Posterior cingulate gyrus (tissue), 11 donors: Measurements from ENCODE around the gene GJC1.
"Not testable (repeated sequence)": the region's sequence is repeated elsewhere in the genome, so short reads cannot be mapped to it uniquely, and the experiment has no call there.

Experiments used
- DNase-seq, 10 donors: peaks; one replicate each; pipeline versions ENCODE4 v3.0.0 to v3.0.0-alpha.2; 2020 to 2021; ENCODE audit warnings: mixed read lengths in 3 of 10
- intact Hi-C: fragments of 100-400 bp; cut with DNase I; formaldehyde crosslinking; loops from one replicate; pipeline ENCODE4 v1.15.1; 2023

The GJC1 gene

GRCh38 chr17:44766409-44767038, 63.6 kb downstream of the GJC1 start:
- intact Hi-C loops = no loop called here
- peak in 2 of 10 donors; percentile 49 to 91 for DNase-seq

DNA sequence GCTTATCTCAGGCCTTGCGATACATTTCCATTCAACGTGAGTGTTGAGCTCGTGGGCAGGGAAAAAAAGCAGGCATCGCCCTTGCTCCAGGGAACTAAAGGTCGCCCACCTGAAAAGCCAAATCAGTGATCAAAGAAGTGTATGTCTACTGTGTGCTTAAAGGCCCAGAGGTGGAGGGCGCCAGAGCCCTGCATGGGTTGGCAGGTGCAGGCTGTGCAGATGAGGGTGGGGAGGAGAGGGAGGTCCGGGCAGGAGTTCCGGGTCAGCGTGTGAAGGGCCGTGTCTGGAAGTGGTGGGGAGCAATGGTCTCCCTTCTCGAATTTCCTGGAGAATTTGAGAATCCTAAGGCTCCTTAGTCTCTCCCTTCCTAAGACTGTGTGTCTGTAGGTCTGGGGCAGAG, 64.1 kb downstream of the GJC1 start:
- intact Hi-C loops = no loop called here
- DNase-seq = no peak

DNA sequence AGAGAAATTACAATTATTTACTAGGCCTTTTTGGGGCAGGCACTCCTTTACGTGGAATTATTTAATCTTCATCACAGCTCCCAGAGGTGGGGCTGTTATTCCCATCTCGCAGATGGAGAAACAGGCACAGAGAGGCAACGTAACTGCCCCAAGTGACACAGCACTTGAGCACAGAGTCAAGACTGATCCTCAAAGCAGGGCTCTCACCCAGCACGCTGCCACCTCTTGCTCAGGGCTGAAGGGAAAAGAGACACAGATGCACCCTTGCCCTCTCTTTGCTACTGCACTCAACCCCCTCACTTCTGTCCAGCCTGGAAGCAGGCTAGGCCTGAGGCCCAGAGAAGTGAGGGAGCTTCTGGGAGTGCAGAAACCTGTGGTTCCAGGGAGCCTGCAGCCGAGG, 66.9 kb downstream of the GJC1 start:
- intact Hi-C loops = no loop called here
- peak in 1 of 10 donors; percentile 47 for DNase-seq

DNA sequence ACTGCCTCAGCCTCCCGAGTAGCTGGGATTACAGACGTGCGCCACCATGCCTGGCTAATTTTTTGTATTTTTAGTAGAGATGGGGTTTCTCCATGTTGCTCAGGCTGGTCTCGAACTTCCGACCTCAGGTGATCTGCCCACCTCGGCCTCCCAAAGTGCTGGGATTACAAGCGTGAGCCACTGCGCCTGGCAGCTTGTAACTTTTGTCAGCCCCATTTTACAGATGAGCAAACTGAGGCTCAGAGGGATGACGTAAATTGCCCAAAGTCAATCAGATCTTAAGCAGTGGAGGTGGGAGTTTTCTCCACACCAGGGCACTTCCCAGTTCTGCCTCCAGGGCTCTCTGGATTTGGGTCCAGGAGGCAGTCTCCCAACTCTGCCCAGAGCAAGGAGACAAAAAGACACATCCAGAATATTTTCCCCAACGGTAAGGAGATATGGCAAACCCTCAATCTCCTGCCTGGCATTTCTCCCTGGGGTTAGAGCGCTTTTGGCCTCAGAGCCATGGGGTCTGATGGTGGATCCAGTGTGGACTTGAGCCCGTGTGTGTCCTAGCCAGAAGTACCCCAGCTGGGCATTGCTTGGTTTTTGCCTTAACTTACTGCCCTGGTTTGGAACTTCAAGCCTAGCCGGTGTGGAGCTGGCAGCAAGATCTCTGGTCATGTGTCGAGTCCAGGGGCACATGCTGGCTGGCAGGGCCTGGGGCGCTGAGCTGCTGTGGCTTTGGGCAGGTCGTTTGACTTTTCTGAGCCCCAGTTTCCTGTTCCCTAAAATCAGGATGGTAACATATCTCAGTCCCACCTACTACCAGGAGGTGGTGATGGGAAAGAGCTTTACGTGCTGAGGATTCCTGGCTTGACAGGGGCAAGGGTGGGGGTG, 67.9 kb downstream of the GJC1 start:
- peak in 1 of 10 donors; percentile 64 for DNase-seq
- intact Hi-C loops = no loop called here

- DNase-seq = peak in 1 of 10 donors; percentile 78
- intact Hi-C loops = no loop called here
Observed at GRCh38 chr17:44760474-44761308, 69.4 kb downstream of the GJC1 start.

- no peak for DNase-seq
- intact Hi-C loops = no loop called here
Observed at GRCh38 chr17:44759916-44760243, 70.2 kb downstream of the GJC1 start.

DNA sequence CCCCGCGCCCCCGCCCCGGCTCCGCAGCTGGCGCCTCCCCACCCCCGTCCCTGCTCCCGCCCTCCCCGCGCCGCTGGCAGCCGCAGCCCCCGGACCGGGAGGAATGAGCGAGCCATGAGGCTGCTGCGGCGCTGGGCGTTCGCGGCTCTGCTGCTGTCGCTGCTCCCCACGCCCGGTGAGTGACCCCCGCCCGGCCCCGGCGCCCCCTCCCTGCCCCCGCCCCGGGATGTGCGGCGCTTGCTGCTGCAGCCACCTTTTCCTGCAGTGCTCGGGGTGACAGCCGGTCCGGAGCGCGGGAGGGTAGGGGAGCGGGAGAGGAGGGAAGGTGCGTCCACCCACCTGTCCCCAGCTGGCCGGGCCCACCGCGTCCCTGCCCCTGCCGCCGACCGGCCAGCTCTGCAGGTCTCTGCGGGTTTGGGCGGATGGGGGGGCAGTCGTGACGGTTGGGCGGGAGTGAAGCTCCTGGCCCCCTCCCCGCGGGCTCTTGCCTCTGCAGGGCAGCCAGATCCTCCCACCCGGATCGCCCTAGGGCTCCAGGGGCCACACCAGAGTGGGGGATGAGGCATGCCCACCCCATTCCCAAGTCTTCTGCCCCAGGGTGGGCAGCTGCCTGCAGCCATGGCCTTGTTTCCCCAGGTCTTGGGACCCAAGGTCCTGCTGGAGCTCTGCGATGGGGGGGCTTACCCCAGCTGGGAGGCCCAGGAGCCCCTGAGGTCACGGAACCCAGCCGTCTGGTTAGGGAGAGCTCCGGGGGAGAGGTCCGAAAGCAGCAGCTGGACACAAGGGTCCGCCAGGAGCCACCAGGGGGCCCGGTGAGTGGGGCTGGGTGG, 70.8 kb downstream of the GJC1 start:
- peak in 1 of 10 donors; percentile 87 for DNase-seq
- intact Hi-C loops = no loop called here

DNA sequence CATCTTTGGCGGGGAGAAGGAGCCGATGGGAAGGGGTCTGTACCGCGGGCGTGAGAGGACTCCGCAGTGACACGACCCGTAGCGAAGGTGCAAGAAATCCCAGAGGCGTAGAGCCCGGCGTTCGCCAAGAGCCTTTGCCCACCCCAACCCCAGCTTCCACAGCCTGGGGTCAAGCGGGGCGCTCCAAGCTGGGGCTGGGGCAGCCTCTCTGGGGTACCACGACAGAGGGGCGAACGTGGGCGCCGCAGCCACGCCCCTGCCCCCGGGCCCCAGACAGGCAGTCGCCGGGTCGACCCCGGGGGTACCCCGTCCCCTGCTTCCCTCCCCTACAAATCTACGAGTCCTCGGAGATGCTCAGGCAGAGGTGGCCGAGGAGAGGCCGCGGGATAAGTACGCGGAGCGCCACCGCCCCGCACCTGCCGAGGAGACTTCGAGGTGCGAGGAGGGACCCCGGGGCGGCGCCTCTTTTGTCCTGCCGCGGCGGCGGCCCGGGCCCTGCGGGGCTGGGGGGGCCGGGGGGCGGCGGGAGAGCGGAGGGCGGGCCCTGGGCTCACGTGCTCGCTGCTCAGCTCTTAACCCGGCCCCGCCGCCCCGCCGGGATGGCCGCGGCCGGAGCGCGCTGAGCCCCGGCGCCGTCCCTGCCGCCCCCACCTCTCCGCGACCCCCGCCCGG, 71.5 kb downstream of the GJC1 start, which contains the start of gene ADAM11:
Gene ADAM11 (plus strand): TSS at position 575 of the 672 bp plus-strand sequence. CDS start 212 bp downstream, outside the sequence.
- intact Hi-C loops = no loop called here
- peak in 1 of 10 donors; percentile 83 for DNase-seq

DNA sequence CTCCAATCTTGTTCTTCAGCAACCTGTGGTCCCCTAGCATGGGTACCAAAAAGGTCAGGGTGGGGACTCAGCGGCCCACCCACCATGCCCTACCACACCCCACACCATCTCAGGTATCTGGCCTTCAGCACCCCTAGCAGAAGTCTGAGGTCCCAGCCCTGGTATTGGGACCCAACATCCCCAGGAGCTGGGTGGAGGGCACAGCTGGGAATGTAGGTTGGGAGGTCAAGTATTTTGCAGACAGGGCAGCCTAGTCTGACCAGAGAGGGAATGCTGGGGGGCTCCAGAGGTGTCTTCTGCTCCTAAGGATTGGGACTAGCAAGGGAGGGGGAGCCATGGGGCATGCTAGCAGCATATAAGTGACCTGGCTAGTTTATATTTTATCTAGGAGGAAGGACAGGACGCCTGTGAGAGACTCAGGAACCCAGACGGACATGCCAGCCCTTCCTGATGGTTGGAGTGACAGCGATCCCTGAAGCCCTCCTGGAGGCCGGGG, 72.1 kb downstream of the GJC1 start:
- intact Hi-C loops = no loop called here
- DNase-seq = peak in 1 of 10 donors; percentile 60

DNA sequence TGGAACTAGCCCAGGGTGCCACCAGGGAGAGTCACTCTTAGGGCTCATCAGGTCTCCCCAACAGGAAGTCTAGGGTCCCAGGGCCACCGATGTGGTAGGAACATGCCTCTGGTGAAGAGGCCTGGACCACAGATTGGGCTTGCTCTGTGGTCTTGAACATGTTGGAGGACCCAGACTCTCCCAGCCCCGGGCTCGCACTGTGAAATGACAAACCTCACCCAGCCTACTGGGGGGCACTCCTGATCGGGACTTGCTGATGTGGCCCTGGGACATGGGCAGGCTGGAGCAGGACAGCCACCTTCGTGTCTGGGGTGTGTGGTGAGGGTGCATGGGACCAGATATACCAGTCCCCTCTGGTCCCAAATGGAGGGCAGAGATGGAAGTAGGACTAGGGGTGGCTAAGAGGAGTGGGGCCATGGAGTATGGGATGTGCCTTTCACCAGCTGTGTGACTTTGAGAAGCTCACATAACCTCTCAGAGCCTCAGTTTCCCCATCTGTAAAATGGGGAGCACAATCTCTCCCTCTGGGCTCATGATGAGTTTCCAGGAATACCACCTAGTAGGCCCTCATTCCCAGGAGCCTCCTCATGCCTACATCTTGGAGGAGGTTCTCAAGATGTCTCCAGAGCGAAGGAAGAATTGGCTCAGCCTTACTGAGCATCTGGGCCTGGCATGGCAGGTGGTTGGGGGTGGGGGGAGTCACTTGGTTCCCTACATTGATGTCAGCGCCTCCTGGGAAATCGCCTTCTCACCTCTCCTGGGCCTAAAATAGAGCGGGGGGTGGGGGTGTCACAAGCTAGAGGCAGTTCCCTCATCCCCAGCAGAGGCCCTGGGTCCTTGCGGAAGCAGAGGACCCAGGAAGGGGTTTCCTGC, 72.8 kb downstream of the GJC1 start:
- intact Hi-C loops = no loop called here
- peak in 2 of 10 donors; percentile 51 to 82 for DNase-seq

DNA sequence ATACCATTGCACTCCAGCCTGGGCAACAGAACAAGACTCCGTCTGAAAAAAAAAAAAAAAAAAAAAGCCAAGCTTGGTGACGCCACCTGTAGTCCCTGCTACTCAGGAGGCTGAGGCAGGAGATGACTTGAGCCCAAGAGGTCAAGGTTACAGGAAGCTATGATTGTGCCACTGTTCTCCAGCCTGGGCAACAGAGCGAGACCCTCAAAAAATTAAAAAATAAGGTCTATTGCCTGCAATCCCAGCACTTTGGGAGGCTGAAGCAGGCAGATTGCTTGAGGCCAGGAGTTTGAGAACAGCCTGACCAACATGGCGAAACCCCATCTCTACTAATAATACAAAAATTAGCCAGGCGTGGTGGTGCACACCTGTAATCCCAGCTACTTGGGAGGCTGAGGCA, 74.9 kb downstream of the GJC1 start:
- intact Hi-C loops, DNase-seq: not testable (repeated sequence)

GRCh38 chr17:44754276-44754675, 75.8 kb downstream of the GJC1 start:
- no peak for DNase-seq
- intact Hi-C loops = no loop called here

DNA sequence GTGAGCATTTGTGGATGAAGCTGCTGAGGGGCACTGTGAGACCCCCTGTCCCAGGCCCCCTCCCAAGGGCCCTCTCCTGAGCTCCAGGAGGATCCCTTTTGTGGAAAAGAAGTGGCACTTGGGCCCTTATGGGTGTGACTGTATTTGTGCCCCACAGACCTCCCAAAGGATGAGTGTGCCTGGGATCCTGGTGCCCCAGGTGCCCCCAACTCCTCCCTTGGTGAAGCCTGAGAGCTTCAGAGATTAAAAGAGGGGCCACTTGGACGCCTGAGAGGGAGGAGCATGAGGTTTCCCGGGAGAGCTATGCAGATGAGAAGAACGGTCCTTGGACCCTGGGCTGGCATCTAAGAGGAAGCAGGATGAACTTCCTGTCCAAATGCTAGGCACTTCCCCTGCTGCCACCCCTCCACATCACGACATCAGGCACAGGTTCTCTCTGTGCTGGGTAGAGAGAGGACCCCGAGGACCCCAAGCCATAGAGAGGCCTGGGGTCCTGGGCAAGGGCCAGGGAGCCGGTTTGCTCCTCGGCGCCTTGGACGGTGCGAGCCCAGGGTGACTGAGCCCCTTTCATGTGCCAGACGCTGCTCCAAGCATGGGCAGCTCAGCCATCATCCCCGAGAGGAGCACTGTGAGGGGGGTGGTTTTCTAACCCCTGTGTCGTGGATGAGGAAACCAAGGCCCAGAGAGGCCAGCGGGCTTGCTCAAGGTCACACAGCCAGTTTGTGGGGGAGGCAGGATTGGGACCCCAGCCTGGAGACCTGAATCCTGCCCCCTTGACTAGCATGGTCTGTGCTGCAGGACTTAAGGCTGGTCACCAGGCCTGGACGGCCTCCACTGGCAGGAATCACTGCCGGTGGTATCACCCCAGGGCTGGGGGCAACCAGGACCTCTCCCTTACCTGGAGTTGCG, 76.9 kb downstream of the GJC1 start:
- intact Hi-C loops = no loop called here
- no peak for DNase-seq

DNA sequence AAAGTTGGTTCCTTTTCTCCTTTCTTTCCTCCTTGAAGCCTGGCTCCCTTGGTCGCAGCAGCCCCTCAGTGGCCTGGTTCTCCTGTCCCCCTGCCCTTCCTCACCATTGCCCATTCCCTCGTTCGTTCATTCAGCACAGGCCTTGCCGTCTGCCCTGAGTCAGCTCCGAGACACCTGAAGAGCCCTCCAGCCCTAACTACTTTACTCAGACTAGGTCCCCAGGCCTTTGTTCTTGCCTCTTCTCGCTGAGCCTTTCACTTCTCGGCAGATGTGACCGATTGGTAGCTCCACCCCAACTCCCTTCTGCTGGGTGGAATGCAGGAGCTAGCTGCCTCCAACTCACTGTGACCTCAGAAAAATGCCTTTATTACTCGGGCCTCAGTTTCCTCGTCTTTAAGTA, 78.3 kb downstream of the GJC1 start:
- no peak for DNase-seq
- intact Hi-C loops = no loop called here

DNA sequence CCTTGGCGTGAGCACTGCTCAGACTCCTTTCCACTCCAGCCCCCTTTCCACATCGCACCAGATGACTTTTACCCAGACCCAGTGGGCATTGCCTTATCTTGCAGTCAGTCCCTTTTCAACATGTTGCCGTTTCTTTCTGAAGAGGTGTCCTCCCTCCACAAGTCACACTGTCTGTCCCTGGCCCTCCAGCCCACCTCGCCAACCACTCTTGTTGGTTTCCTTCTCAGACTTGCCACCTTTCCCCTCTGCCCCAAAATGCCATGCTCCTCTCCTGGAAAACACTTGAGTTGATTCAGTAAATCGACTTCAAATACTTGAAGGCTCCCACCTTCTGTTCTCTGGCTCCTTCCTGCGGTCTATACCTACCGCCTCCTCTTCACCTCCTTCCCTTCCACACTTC, 78.8 kb downstream of the GJC1 start:
- no peak for DNase-seq
- intact Hi-C loops = no loop called here

DNA sequence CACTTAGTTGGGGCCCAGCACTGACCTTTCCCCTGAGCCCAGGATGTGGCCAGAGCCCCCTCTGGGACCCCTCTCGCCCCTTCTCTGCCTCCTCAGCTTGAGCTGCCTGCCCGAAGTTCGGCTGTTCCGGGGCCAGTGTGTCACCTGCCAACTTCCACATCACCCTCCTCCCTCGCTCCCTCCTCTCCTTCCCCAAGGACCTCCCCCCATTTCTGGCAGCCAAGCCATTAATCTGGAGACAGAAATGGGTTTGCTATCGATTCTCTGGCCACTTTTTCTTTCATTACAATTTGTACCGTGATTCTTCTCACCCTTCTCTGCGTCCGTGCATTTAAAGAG, 80.1 kb downstream of the GJC1 start:
- DNase-seq = no peak

More for the DNA sequence above, 80.1 kb downstream of the GJC1 start:
- intact Hi-C loops = no loop called here
